T-helper 2 cell (primary cell): ENCODE measurements around the gene SLC6A3.

Experiments used
- DNase-seq, 5 experiments: peaks; one replicate each; pipeline versions ENCODE4 v3.0.0 to v3.0.0-alpha.2; 2012 to 2022

Gene SLC6A3

GRCh38 chr5:1405121-1405520 lies 40.1 kb downstream of the SLC6A3 start:
- peak in 1 of 5 experiments; percentile 5 for DNase-seq

- no peak for DNase-seq
Observed at GRCh38 chr5:1404062-1404461, 41.2 kb downstream of the SLC6A3 start.

- DNase-seq, result peak in 1 of 5 experiments; percentile 7
Observed at GRCh38 chr5:1402611-1403255, 42.5 kb downstream of the SLC6A3 start.

GRCh38 chr5:1401536-1402138 lies 43.6 kb downstream of the SLC6A3 start:
- no peak for DNase-seq

- DNase-seq, result no peak
Observed at GRCh38 chr5:1400936-1401335, 44.3 kb downstream of the SLC6A3 start.

- DNase-seq, result no peak
Observed at GRCh38 chr5:1400211-1400855, 44.9 kb downstream of the SLC6A3 start.

- DNase-seq, result no peak
Observed at GRCh38 chr5:1399737-1400136, 45.5 kb downstream of the SLC6A3 start.

- DNase-seq, result no peak
Observed at GRCh38 chr5:1396293-1396816, 48.9 kb downstream of the SLC6A3 start.

GRCh38 chr5:1394881-1395860 lies 50.1 kb downstream of the SLC6A3 start:
- no peak for DNase-seq

GRCh38 chr5:1393571-1394501 lies 51.4 kb downstream of the SLC6A3 start:
- no peak for DNase-seq

GRCh38 chr5:1392801-1393565 lies 52.3 kb downstream of the SLC6A3 start:
- no peak for DNase-seq

GRCh38 chr5:1392261-1392660 lies 53.0 kb downstream of the SLC6A3 start:
- no peak for DNase-seq

GRCh38 chr5:1391691-1392090 lies 53.5 kb downstream of the SLC6A3 start:
- DNase-seq, result no peak

- DNase-seq, result no peak
Observed at GRCh38 chr5:1390861-1391600, 54.2 kb downstream of the SLC6A3 start.

- DNase-seq, result no peak
Observed at GRCh38 chr5:1390333-1390732, 54.9 kb downstream of the SLC6A3 start.

GRCh38 chr5:1388383-1388967 lies 56.8 kb downstream of the SLC6A3 start:
- DNase-seq, result no peak

GRCh38 chr5:1387876-1388275 lies 57.4 kb downstream of the SLC6A3 start:
- no peak for DNase-seq

- DNase-seq, result no peak
Observed at GRCh38 chr5:1387059-1387755, 58.0 kb downstream of the SLC6A3 start.

GRCh38 chr5:1386274-1386717 lies 58.9 kb downstream of the SLC6A3 start:
- peak; percentile 40 to 89 (median 64) for DNase-seq
